K562 (cell line): Measurements from ENCODE around the gene SAMD4A. TPM values are rescaled to one million over a fixed set of nuclear protein-coding genes. Genes with fewer than 3 reads are reported as not detected.

ENCODE experiments used
- ATAC-seq: fragments of 200-7000 bp; cut with Tn5 transposase; 3 replicates; pipeline ENCODE4 v1.9.1; 2020; ENCODE audit warnings: moderate library complexity
- BruUV-seq: library from RNA; stranded (reverse); fragments of 400-500 nt; replicated peaks from 2 replicates; lab custom pipeline; 2021; lab: Mats Ljungman, UMichigan
- CTCF ChIA-PET: fragments of 300-600 bp; formaldehyde crosslinking; extraction: SDS; loops from one replicate; lab custom pipeline; 2021; ENCODE audit warnings: low intra/inter-chr PET ratio; lab: Yijun Ruan, JAX
- POLR2A ChIA-PET: fragments of 300-600, 350-650 bp; sonication (Branson Sonifier 250); formaldehyde crosslinking; extraction: SDS; loops from one replicate; lab custom pipeline; 2021; ENCODE audit warnings: antibody characterized with exemption, inconsistent platforms; lab: Yijun Ruan, JAX
- DNase-seq, 4 experiments: peaks; one replicate each; pipeline versions ENCODE4 v3.0.0 to v3.0.0-alpha.2; 2011 to 2018; ENCODE audit warnings: low spot score in 3 of 4, mixed read lengths in 3 of 4; ENCODE audit errors: extremely low read depth in 1 of 4
- FAIRE-seq: peaks from 2 replicates; lab custom pipeline; 2011; peaks lifted over from hg19 to GRCh38; lab: Jason Lieb, UNC
- H2AFZ ChIP-seq: 2 replicates; pipeline ENCODE4 v1.6.0; 2011; ENCODE audit warnings: low read depth, low read length, control low read depth, inconsistent platforms
- H3K27ac ChIP-seq: fragments of 200-600 bp; 3 replicates; pipeline ENCODE4 v1.8.0; 2011; ENCODE audit warnings: low read depth, mild to moderate bottlenecking, control low read depth, inconsistent platforms, low read length, moderate library complexity, mixed read lengths; ENCODE audit errors: extremely low read depth
- H3K27me3 ChIP-seq, 2 experiments: fragments of 300-600 bp in 1 of 2; 2 replicates in 1 of 2; 3 replicates in 1 of 2; pipeline versions ENCODE4 v1.6.0 to v1.8.0; 2011; ENCODE audit warnings: inconsistent platforms in 2 of 2, low read length in 2 of 2, mild to moderate bottlenecking in 1 of 2, mixed read lengths in 1 of 2, moderate library complexity in 1 of 2; ENCODE audit not compliant: control insufficient read depth in 2 of 2, insufficient read depth in 2 of 2
- H3K36me3 ChIP-seq: fragments of 300-600 bp; 3 replicates; pipeline ENCODE4 v1.8.0; 2011; ENCODE audit warnings: mild to moderate bottlenecking, low read length, inconsistent platforms; ENCODE audit not compliant: control insufficient read depth, insufficient read depth
- H3K4me1 ChIP-seq, 2 experiments: fragments of 200-600 bp in 1 of 2; replicated peaks in 1 of 2; 2 replicates in 1 of 2; 3 replicates in 1 of 2; pipeline versions ENCODE4 v1.5.1 to v1.8.0; 2011; ENCODE audit warnings: inconsistent platforms in 2 of 2, low read length in 2 of 2, mild to moderate bottlenecking in 1 of 2, mixed read lengths in 1 of 2, moderate library complexity in 1 of 2; ENCODE audit not compliant: control insufficient read depth in 2 of 2, insufficient read depth in 2 of 2
- H3K4me2 ChIP-seq: 2 replicates; pipeline ENCODE4 v1.6.1; 2011; ENCODE audit warnings: low read length, control low read depth, inconsistent platforms, mixed read lengths; ENCODE audit not compliant: insufficient read depth
- H3K4me3 ChIP-seq: fragments of 200-600 bp; sonication (generic), shearing (Covaris generic); 2 replicates; pipeline ENCODE4 v1.5.1; 2016; ENCODE audit warnings: control low read depth, inconsistent platforms
- H3K79me2 ChIP-seq: fragments of 200-600 bp; 3 replicates; pipeline ENCODE4 v1.8.0; 2011; ENCODE audit warnings: low read length, inconsistent platforms; ENCODE audit not compliant: control insufficient read depth, insufficient read depth
- H3K9ac ChIP-seq, 2 experiments: 2 replicates each; pipeline versions ENCODE4 v1.6.0 to v1.6.1; 2011; ENCODE audit warnings: low read depth in 2 of 2, low read length in 2 of 2, control low read depth in 1 of 2, inconsistent platforms in 1 of 2, mild to moderate bottlenecking in 1 of 2, mixed read lengths in 1 of 2; ENCODE audit not compliant: insufficient read depth in 1 of 2
- H3K9me1 ChIP-seq: one replicate; pipeline ENCODE4 v1.6.0; 2011; ENCODE audit warnings: inconsistent platforms, mild to moderate bottlenecking, low read length, moderate library complexity; ENCODE audit not compliant: control insufficient read depth, insufficient read depth
- H3K9me3 ChIP-seq: replicated peaks from 2 replicates; pipeline ENCODE4 v1.5.1; 2011; ENCODE audit warnings: low read depth, low read length, inconsistent platforms; ENCODE audit not compliant: control insufficient read depth, insufficient read depth
- H4K20me1 ChIP-seq: replicated peaks from 2 replicates; pipeline ENCODE4 v1.6.1; 2011; ENCODE audit warnings: low read length, inconsistent platforms, mixed read lengths; ENCODE audit not compliant: control insufficient read depth, insufficient read depth
- CBX8 ChIP-seq: fragments of 200-600 bp; sonication (generic); IDR thresholded peaks from 2 replicates; pipeline ENCODE4 v1.6.1; 2012; ENCODE audit warnings: borderline replicate concordance, mixed run types, low read depth, mild to moderate bottlenecking, moderate library complexity, mixed read lengths, low read length, control low read depth, inconsistent platforms; ENCODE audit not compliant: poor library complexity, severe bottlenecking; ENCODE audit errors: extremely low read depth
- DIDO1 ChIP-seq: fragments of 450-650 bp; IDR thresholded peaks from 2 replicates; pipeline ENCODE4 v1.6.1; 2016; ENCODE audit warnings: low read depth, missing biosample characterization, missing genetic modification characterization
- KAT2B ChIP-seq: IDR thresholded peaks from one replicate; pipeline ENCODE4 v1.6.1; 2012; ENCODE audit warnings: low read depth, mild to moderate bottlenecking, control low read depth, inconsistent platforms, low read length, moderate library complexity
- NBN ChIP-seq: fragments of 450-650 bp; IDR thresholded peaks from 2 replicates; pipeline ENCODE4 v1.6.1; 2016; ENCODE audit warnings: low read depth, mild to moderate bottlenecking
- RB1 ChIP-seq: fragments of 450-650 bp; IDR thresholded peaks from 2 replicates; pipeline ENCODE4 v1.6.1; 2017; ENCODE audit warnings: low read depth, mild to moderate bottlenecking
- RBM14 ChIP-seq: fragments of 200-400 bp; formaldehyde crosslinking; IDR thresholded peaks from 2 replicates; pipeline ENCODE4 v1.6.1; 2018; ENCODE audit warnings: low read depth, mild to moderate bottlenecking, low read length, moderate library complexity, borderline replicate concordance; ENCODE audit not compliant: insufficient read depth
- RBM15 ChIP-seq: fragments of 200-400 bp; formaldehyde crosslinking; IDR thresholded peaks from 2 replicates; pipeline ENCODE4 v1.6.1; 2018; ENCODE audit warnings: mild to moderate bottlenecking, low read length, moderate library complexity; ENCODE audit not compliant: insufficient read depth
- SAP30 ChIP-seq: fragments of 200-600 bp; sonication (generic); IDR thresholded peaks from 2 replicates; pipeline ENCODE4 v1.6.1; 2012; ENCODE audit warnings: borderline replicate concordance, low read depth, mild to moderate bottlenecking, moderate library complexity, low read length, control low read depth, inconsistent platforms; ENCODE audit not compliant: insufficient read depth, poor library complexity, severe bottlenecking
- SRSF1 ChIP-seq: fragments of 200-400 bp; formaldehyde crosslinking; IDR thresholded peaks from 2 replicates; pipeline ENCODE4 v1.6.1; 2017; ENCODE audit warnings: mild to moderate bottlenecking, low read depth, low read length, moderate library complexity
- TARDBP ChIP-seq: fragments of 450-650 bp; IDR thresholded peaks from 2 replicates; pipeline ENCODE4 v1.6.1; 2016
- TBP ChIP-seq: optimal IDR thresholded peaks from 2 replicates; pipeline ENCODE3; 2011; ENCODE audit warnings: low read depth, low read length, improper control_type of control experiment
- U2AF2 ChIP-seq: fragments of 200-400 bp; formaldehyde crosslinking; optimal IDR thresholded peaks from 2 replicates; pipeline ENCODE3; 2017; ENCODE audit warnings: low read depth, mild to moderate bottlenecking, low read length
- ZNF146 ChIP-seq: IDR thresholded peaks from one replicate; pipeline ENCODE4 v1.6.1; 2018; ENCODE audit warnings: missing compliant biosample characterization; ENCODE audit not compliant: unreplicated experiment
- ZNF717 ChIP-seq: fragments of 250-450 bp; sonication (Bioruptor Pico); IDR thresholded peaks from 2 replicates; pipeline ENCODE4 v1.5.0; 2021
- WGBS: fragments of 100-300 bp; shearing (Covaris generic); methylation state at CpG from one replicate; pipeline ENCODE4 v1.1.6; 2016; ENCODE audit warnings: low coverage, mixed read lengths; ENCODE audit not compliant: insufficient coverage; ENCODE audit errors: missing lambda C conversion rate; 5-methylcytosine and 5-hydroxymethylcytosine counted together
- in situ Hi-C: fragments of 300-500 bp; cut with MboI; formaldehyde crosslinking; loops from 4 replicates; pipeline ENCODE4 v1.15.0; 2018; ENCODE audit warnings: inconsistent platforms, mixed read lengths
- intact Hi-C: fragments of 100-400 bp; cut with micrococcal nuclease; formaldehyde crosslinking; loops from 2 replicates; pipeline ENCODE4 v1.14.2; 2022
- polyA plus RNA-seq, 8 experiments: library from polyadenylated mRNA; depleted of rRNA in 4 of 8; stranded (reverse) in 5 of 8; unstranded in 3 of 8; fragments of >200 nt; fragmentation: Nextera tagmentation in 2 of 8; fragmentation: Illumina TruSeq in 1 of 8; extraction: Ambion mirVana in 2 of 8; extraction: Trizol in 1 of 8; gene quantifications; 2 replicates each; pipeline versions ENCODE4 v1.2.1 to v1.2.3, GENCODE V29; 2011 to 2014; ENCODE audit warnings: inconsistent platforms in 1 of 8, missing spikeins in 1 of 8
- total RNA-seq, 7 experiments: library from RNA; depleted of rRNA in 6 of 7; stranded (reverse); fragments of >200 nt in 6 of 7; fragmentation: Illumina TruSeq in 2 of 7; extraction: Trizol in 2 of 7; gene quantifications; 2 replicates each; pipeline versions ENCODE4 v1.2.1 to v1.2.3, GENCODE V29; 2011 to 2021; ENCODE audit warnings: low replicate concordance in 1 of 7
- TF ChIP-seq, protein P1 (sequence below): sonication (generic); formaldehyde crosslinking; IDR thresholded peaks from 2 replicates; pipeline ENCODE4 v1.8.1; 2023; ENCODE audit warnings: mild to moderate bottlenecking, missing genetic modification reagents, moderate library complexity

SAMD4A gene
- total and polyA plus RNA-seq, 9 of the 15 experiments (the other 6 are each of a cell fraction or from before 2014, with no cell fraction given): 0.66 to 6.8 (median 3.3) TPM

DNA sequence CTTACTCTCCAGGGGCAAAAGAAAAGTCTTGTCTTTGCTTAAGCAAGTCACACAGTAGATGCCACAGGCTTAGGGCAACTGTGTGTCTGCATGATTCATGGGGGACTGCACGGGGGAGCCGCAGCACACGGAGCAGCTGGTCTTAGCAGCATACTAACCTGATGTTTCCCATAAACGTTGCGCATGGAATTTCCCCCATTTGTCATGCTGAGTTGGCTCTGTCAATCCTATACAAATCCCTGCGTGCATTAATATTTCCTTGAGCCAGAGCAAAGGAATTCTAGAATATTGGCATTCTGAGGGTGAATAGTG, 71.2 kb downstream of the SAMD4A start:
- CTCF ChIA-PET: no interaction called here

More for the DNA sequence above, 71.2 kb downstream of the SAMD4A start:
- intact Hi-C loops: no loop called here
- no peak overlapping the region for H3K27ac ChIP-seq
- no peak overlapping the region for H2AFZ ChIP-seq
- TF ChIP-seq ZNF146 (CRISPR knock-in tag) (no peak), U2AF2 (no peak), TARDBP (no peak), KAT2B (no peak), SRSF1 (no peak), RBM14 (no peak), DIDO1 (no peak), CBX8 (no peak), NBN (no peak), RBM15 (no peak), SAP30 (no peak), TBP (no peak), ZNF717 (no peak), RB1 (no peak)
- TF ChIP-seq, protein P1, sequence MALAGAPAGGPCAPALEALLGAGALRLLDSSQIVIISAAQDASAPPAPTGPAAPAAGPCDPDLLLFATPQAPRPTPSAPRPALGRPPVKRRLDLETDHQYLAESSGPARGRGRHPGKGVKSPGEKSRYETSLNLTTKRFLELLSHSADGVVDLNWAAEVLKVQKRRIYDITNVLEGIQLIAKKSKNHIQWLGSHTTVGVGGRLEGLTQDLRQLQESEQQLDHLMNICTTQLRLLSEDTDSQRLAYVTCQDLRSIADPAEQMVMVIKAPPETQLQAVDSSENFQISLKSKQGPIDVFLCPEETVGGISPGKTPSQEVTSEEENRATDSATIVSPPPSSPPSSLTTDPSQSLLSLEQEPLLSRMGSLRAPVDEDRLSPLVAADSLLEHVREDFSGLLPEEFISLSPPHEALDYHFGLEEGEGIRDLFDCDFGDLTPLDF (CRISPR knock-in tag): no peak
- TF ChIP-seq, all 486 proteins: peak for 0
- H3K79me2 ChIP-seq: no peaks in the 10 kb centered on the region
- H3K9me3 ChIP-seq: no peaks in the 10 kb centered on the region
- in situ Hi-C loops: no loop called here
- DNase-seq (no peak), ATAC-seq (no peak), FAIRE-seq (no peak)
- no peaks in the 10 kb centered on the region; the same call in 2 of the 3 replicates for H3K36me3 ChIP-seq
- H3K9ac ChIP-seq: no peak overlapping the region
- H3K27me3 ChIP-seq: no peaks in the 10 kb centered on the region
- no TSS peak for BruUV-seq
- peaks cover 3% of the 10 kb centered on the region for H3K9me1 ChIP-seq
- H3K4me3 ChIP-seq: no peak overlapping the region
- H4K20me1 ChIP-seq: no peaks in the 10 kb centered on the region; the same call in 1 of the 2 replicates
- no peaks in the 10 kb centered on the region for H3K4me1 ChIP-seq
- POLR2A ChIA-PET: no interaction called here
- WGBS: 68% methylated on average over 6 of the region's 6 CpGs
- H3K4me2 ChIP-seq: no peak overlapping the region
